ENCODE results near the gene CDH23. TPM values are rescaled to one million over a fixed set of nuclear protein-coding genes. Genes with fewer than 3 reads are reported as not detected.
"Not testable (repeated sequence)": the region's sequence is repeated elsewhere in the genome, so short reads cannot be mapped to it uniquely, and the experiment has no call there.

The CDH23 gene
- total RNA-seq, 8 experiments from 2014 or later, result 1.6 to 81.3 (median 3.3) TPM

DNA sequence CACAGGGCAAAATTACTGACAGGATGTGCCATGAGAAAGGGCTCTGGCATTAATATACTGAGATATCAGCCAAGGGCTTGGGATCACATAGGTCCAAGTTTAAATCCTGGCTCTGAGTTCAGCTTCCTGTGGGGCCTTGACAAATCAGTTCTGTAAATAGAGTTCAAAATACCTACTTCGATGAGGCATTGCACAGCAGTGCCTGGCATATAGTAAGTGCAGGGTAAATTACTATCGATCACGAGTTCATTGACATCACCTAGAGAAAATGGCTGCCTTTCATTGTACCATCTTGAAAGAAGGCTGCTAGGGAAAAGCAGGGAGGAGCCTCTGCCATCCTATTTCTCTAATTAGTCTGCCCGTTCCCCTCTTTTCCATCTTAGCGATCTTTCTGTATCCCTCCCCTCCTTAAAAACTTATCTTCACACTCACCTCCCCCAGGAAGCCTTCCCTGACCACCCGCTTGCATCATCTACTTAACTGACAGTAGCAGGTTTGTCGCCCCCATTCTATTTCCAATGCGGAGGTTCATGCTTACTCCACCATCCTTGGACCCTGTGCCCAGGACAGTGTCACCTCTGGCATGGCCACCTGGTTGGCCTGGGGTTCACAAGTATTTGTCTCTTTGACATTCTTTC lies 198.3 kb downstream of the CDH23 start:
- WGBS, 10 experiments, result 60 to 100% (median 90%) methylated on average over 1 to 7 of the region's 8 CpGs; no CpG with 5 or more reads in 1 of the 10 experiments
- in situ Hi-C loops (cut with MboI; ENCODE audit: low pct_unique_long_range_greater_than_20kb in 2 of 9, low sequenced_read_pairs in 9 of 9, unreplicated experiment in 9 of 9), result no loop called here
- Histone ChIP-seq H3K4me3 (no peak overlapping the region), H3K4me1 (replicated peaks in 1 of 2) (peaks cover 28 to 34% of the 10 kb centered on the region in 2 donors), H3K27ac (no peak overlapping the region)
- no peak for ATAC-seq (replicated peaks in 6 of 8)

DNA sequence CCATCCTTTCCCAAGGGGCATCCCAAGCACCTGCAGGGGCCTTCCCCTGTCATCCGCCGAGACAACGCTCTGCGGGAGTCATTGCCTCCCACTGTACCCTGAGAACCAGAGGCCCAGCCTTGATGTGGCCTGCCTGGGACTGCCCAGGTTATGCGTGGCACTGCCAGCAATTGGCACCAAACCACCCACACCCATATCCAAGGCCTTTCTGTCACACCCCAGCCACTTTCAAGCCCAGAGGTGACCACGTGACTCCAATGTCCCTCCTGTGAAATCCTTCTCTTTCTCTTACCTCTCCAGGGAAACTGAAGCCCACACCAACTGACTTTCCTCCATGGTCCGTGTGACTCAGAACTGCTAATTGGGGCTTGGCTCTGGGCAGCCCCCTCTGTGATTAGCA lies 198.9 kb downstream of the CDH23 start:
- in situ Hi-C loops (cut with MboI; ENCODE audit: low pct_unique_long_range_greater_than_20kb in 2 of 9, low sequenced_read_pairs in 9 of 9, unreplicated experiment in 9 of 9), result no loop called here
- ATAC-seq (replicated peaks in 6 of 8), result no peak
- Histone ChIP-seq H3K4me1 (replicated peaks in 1 of 2) (peaks cover 28 to 32% of the 10 kb centered on the region in 2 donors), H3K4me3 (no peak overlapping the region), H3K27ac (no peak overlapping the region)
- 0 to 100% (median 96%) methylated on average over 1 to 4 of the region's 7 CpGs; no CpG with 5 or more reads in 4 of the 10 experiments for WGBS, 10 experiments

DNA sequence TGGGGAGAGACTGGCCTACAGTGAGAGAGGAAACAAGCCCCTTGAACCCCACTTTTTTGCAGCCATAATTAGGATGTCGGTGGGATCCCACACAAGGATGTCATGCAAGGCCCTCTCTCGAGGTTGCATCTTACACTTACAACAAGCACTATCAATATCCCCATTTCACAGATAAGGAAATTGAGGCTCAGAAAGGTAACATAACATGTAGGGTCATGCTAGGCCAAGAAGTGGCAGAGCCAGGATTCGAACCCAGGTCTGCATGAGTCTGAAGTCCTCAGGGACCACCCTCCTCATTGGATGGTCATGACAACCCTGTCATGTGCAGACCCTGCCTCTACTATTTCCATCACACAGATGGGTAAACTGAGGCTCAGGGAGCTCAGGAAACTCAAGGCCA lies 199.4 kb downstream of the CDH23 start:
- Histone ChIP-seq H3K4me3 (no peak overlapping the region), H3K4me1 (replicated peaks in 1 of 2) (peaks cover 28 to 29% of the 10 kb centered on the region in 2 donors), H3K27ac (no peak overlapping the region)
- no peak for ATAC-seq (replicated peaks in 6 of 8)
- in situ Hi-C loops (cut with MboI; ENCODE audit: low pct_unique_long_range_greater_than_20kb in 2 of 9, low sequenced_read_pairs in 9 of 9, unreplicated experiment in 9 of 9), result no loop called here
- 80 to 100% (median 89%) methylated on average over 1 to 3 of the region's 3 CpGs; no CpG with 5 or more reads in 5 of the 10 experiments for WGBS, 10 experiments

DNA sequence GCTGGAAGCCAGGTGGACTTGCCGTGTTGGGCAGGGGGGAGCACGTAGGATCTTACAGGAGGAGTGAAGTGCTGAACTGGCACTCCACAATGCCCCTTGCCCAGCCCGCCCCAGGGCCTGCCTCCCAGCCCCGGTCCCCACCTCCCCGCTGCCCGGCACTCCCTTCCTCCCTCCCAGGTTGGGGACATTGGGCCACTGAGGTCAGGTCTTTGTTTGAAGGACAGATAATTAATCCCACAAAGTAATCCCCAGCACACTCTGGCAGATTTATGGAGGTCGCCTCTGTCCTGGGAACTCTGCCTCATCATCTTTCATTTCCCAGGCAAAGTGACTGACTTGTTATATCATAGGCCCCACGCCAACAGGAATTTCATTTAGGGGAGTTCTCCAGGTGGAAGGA lies 200.0 kb downstream of the CDH23 start:
- WGBS, 10 experiments, result 90 to 100% (median 93%) methylated on average over 1 to 3 of the region's 8 CpGs; no CpG with 5 or more reads in 7 of the 10 experiments
- in situ Hi-C loops (cut with MboI; ENCODE audit: low pct_unique_long_range_greater_than_20kb in 2 of 9, low sequenced_read_pairs in 9 of 9, unreplicated experiment in 9 of 9), result no loop called here
- Histone ChIP-seq H3K4me3 (no peak overlapping the region), H3K4me1 (replicated peaks in 1 of 2) (peaks cover 28 to 29% of the 10 kb centered on the region in 2 donors), H3K27ac (no peak overlapping the region)
- peak in 4 of 8 experiments; percentile 12 to 50 (median 41) for ATAC-seq (replicated peaks in 6 of 8)

DNA sequence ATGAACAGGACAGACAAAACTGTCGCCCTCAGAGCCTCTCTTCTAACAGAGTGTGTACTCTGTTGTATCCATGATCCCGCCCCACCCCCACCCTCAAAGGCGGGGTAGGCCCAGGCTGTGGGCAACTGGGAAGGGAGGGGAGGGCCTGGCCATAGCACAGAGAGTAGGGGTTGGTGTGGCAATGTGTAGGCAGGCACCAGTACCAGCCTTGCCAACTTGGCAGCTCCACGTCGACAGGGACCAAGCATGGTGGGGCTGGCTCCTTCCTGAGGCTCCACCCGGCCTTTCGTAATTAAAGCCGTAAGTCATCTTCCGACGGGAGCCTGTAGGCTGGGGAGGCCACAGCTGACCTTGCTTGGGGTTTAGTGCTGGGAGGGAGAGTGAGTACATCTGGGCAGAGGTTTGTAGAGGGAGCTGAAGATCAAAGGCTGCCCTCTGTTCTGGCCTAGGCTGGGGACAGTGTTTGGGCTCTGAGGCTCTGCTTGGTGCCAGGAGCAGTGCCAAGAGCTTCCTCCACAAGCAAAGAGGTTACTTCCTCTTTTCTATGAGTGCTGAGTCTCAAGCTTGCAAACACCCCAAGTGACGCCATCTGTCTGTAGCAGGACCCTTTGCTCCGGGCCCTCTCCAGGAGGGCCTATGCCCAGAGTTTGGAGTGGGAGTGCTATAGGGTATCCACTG lies 201.2 kb downstream of the CDH23 start:
- no peak overlapping the region for H3K4me3 ChIP-seq
- peaks cover 31 to 32% of the 10 kb centered on the region in 2 donors for H3K4me1 ChIP-seq (replicated peaks in 1 of 2)
- peak in 7 of 8 experiments; percentile 24 to 54 (median 43) for ATAC-seq (replicated peaks in 6 of 8)
- H3K27ac ChIP-seq, result no peak overlapping the region
- whole genome bisulfite sequencing, 10 experiments, result 13 to 100% (median 86%) methylated on average over 1 to 4 of the region's 12 CpGs; no CpG with 5 or more reads in 4 of the 10 experiments
- in situ Hi-C loops (cut with MboI; ENCODE audit: low pct_unique_long_range_greater_than_20kb in 2 of 9, low sequenced_read_pairs in 9 of 9, unreplicated experiment in 9 of 9), result no loop called here

DNA sequence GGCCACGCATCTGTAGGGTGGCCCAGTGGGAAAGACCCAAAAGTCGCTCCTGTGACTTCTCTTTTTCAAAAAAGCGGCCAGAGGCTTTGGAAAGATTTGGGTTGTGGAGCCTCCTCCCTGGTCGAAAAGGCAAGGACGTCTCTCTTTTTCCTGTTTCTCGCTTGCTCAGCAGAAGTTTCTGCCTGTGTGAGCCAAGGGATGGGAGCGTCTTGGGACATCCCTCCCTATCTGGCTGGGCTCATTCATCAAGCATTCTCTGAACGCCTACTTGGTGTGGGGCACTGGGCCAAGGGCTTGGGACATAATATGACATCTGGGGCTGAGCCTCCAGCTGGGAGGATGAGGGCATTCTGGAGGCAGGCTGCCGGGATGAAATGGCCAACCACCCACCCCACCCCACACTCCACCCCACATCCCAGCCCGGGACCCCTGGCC lies 201.9 kb downstream of the CDH23 start:
- in situ Hi-C loops (cut with MboI; ENCODE audit: low pct_unique_long_range_greater_than_20kb in 2 of 9, low sequenced_read_pairs in 9 of 9, unreplicated experiment in 9 of 9), result no loop called here
- no peak overlapping the region for H3K27ac ChIP-seq
- 0 to 80% (median 60%) methylated on average over 1 to 3 of the region's 10 CpGs; no CpG with 5 or more reads in 4 of the 10 experiments for WGBS, 10 experiments
- ATAC-seq (replicated peaks in 6 of 8), result peak in 7 of 8 experiments; percentile 32 to 81 (median 51)
- peaks cover 37 to 38% of the 10 kb centered on the region in 2 donors for H3K4me1 ChIP-seq (replicated peaks in 1 of 2)
- no peak overlapping the region for H3K4me3 ChIP-seq

DNA sequence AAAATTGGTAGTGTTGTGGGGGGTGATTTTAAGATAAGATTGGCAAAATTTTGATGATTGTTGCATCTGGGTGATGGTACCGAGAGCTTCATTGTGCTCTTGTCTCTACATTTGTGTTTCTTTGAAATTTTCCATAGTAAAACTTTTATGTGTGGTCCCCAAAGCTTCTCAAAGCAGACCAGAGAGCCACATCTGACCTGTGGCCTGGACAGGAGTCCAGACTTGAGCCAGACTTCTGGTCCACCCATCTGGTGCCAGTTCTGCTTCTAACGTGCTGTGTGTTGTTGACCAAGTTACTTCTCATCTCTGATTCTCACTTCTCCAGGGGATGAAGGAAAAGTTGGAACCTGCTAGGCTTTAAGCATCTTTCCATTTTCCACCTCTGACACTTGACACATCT lies 202.8 kb downstream of the CDH23 start:
- no peak overlapping the region for H3K27ac ChIP-seq
- peaks cover 37 to 38% of the 10 kb centered on the region in 2 donors for H3K4me1 ChIP-seq (replicated peaks in 1 of 2)
- WGBS, 10 experiments, result 71 to 100% (median 83%) methylated on average over 1 to 2 of the region's 2 CpGs; no CpG with 5 or more reads in 5 of the 10 experiments
- H3K4me3 ChIP-seq, result no peak overlapping the region
- in situ Hi-C loops (cut with MboI; ENCODE audit: low pct_unique_long_range_greater_than_20kb in 2 of 9, low sequenced_read_pairs in 9 of 9, unreplicated experiment in 9 of 9), result no loop called here
- no peak for ATAC-seq (replicated peaks in 6 of 8)

DNA sequence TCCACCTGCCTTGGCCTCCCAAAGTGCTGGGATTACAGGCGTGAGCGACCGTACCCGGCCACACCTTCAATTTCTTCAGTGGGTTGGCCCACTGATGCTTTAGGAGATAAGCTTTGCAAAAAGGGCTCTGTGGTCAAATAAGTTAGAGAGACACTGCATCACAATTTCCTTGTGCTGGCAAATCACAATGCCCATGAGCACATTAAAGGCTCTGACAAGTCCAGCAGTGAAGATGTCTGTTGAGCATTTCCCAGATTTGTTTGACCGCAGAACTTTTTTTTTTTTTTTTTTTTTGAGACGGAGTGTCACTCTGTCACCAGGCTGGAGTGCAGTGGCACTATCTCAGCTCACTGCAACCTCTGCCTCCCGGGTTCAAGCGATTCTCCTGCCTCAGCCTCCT lies 203.5 kb downstream of the CDH23 start:
- ATAC-seq (replicated peaks in 6 of 8); H3K4me3 ChIP-seq; H3K27ac ChIP-seq: not testable (repeated sequence)
- H3K4me1 ChIP-seq (replicated peaks in 1 of 2), result peaks cover 37 to 38% of the 10 kb centered on the region in 2 donors
- 90 to 100% (median 93%) methylated on average over 2 to 7 of the region's 8 CpGs; no CpG with 5 or more reads in 4 of the 10 experiments for WGBS, 10 experiments
- in situ Hi-C loops (cut with MboI; ENCODE audit: low pct_unique_long_range_greater_than_20kb in 2 of 9, low sequenced_read_pairs in 9 of 9, unreplicated experiment in 9 of 9), result loop anchor here in 4 of 9 experiments (25.0 kb wide), 1 partner anchor 213 kb away; the partner anchor contains the start of gene CDH23 (in 4 of the 4)

DNA sequence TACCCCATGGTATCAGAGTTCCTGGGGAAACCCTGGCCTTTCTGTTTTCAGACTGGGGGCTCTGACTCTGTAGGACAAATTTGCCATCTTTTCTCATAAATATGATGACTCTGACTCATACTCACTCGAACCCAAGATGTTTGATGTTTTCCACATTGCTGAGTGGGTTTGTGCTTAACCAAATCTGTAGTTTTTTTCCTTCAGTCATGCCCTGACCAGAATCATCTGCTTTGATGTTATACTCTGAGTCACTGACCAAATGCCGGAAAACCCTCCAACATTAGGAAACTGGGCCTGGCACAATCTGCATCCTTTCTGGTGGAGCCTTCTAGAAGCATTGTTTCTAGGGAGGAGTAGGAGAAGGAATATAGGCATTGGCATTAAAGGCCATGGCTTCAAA lies 204.1 kb downstream of the CDH23 start:
- peak in 3 of 8 experiments; percentile 29 to 70 (median 50) for ATAC-seq (replicated peaks in 6 of 8)
- 0 to 100% (median 78%) methylated on average over 1 to 2 of the region's 2 CpGs; no CpG with 5 or more reads in 2 of the 10 experiments for WGBS, 10 experiments

DNA sequence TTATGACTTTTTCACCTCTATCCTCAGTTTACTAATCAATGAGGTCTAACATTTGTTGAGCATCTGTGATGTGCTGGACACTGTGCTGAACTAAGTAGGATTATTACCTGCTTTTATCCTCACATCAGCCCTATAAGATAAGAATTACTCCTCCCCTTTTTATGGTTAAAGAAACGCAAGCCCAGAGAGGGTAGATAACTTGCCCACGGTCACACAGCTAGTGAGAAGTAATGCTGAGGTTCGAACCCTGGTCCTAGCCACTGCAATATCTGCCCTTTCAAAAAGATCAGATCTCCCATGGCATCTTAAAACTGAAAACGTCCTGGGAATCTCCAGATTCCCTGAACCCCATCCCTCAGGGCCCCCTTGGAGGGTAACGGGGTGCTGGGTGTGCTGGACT lies 204.6 kb downstream of the CDH23 start:
- ATAC-seq (replicated peaks in 6 of 8), result no peak
- Histone ChIP-seq H3K4me1 (replicated peaks in 1 of 2) (peaks cover 37% of the 10 kb centered on the region in 2 donors), H3K4me3 (no peak overlapping the region), H3K27ac (no peak overlapping the region)
- WGBS, 10 experiments, result 0 to 96% (median 63%) methylated on average over 1 to 4 of the region's 5 CpGs; no CpG with 5 or more reads in 4 of the 10 experiments
- in situ Hi-C loops (cut with MboI; ENCODE audit: low pct_unique_long_range_greater_than_20kb in 2 of 9, low sequenced_read_pairs in 9 of 9, unreplicated experiment in 9 of 9), result loop anchor here in 4 of 9 experiments (25.0 kb wide), 1 partner anchor 214 kb away; the partner anchor contains the start of gene CDH23 (in 4 of the 4)

More for the DNA sequence above, 204.1 kb downstream of the CDH23 start:
- in situ Hi-C loops (cut with MboI; ENCODE audit: low pct_unique_long_range_greater_than_20kb in 2 of 9, low sequenced_read_pairs in 9 of 9, unreplicated experiment in 9 of 9), result loop anchor here in 4 of 9 experiments (25.0 kb wide), 1 partner anchor 214 kb away; the partner anchor contains the start of gene CDH23 (in 4 of the 4)
- no peak overlapping the region for H3K27ac ChIP-seq
- peaks cover 37 to 38% of the 10 kb centered on the region in 2 donors for H3K4me1 ChIP-seq (replicated peaks in 1 of 2)
- no peak overlapping the region for H3K4me3 ChIP-seq

DNA sequence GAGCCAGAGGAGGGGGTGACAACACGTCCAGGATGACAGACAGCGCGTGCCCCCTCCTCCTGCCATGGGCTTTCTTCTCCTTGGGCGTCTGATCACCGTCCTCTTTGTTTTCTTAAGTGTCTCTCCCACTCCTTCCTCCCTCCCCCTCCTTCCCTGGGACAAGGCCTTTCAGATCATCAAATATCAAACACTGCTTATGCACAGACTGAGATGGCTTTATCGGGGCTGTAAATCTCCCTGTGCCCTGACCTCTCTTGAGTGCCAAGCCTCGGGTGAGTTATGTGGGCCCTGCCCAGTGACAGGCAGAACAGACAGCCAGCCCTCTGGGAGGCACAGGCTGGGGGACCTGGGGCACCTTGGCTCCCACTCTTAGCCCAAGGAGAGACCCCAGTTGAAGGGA lies 206.4 kb downstream of the CDH23 start:
- Histone ChIP-seq H3K27ac (peak overlapping the region in 1 of 2 donors; percentile 4), H3K4me3 (no peak overlapping the region), H3K4me1 (replicated peaks in 1 of 2) (peaks cover 18 to 23% of the 10 kb centered on the region in 2 donors)
- 20 to 100% (median 46%) methylated on average over 1 to 7 of the region's 7 CpGs; no CpG with 5 or more reads in 4 of the 10 experiments for WGBS, 10 experiments
- ATAC-seq (replicated peaks in 6 of 8), result peak in 5 of 8 experiments; percentile 29 to 75 (median 52)
- in situ Hi-C loops (cut with MboI; ENCODE audit: low pct_unique_long_range_greater_than_20kb in 2 of 9, low sequenced_read_pairs in 9 of 9, unreplicated experiment in 9 of 9), result loop anchor here in 4 of 9 experiments (25.0 kb wide), 1 partner anchor 216 kb away; the partner anchor contains the start of gene CDH23 (in 4 of the 4)

DNA sequence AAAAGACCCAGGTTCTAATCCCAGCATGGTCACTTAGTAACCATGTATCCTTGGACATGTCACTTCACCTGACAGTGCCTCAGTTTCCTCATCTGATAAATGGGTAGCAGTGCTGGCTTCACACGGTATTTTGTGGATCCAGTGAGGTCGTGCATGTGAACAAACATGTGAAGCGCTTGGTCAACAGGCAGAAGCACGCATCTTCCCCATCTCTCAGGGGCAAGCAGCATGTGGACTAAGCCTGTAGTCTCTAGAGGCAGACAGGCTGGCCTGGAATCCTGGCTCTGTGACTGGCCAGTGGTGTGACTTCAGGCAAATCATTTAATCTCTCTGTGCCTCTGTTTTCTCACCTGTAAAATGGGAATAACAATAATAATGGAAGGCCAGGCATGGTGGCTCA lies 207.0 kb downstream of the CDH23 start:
- ATAC-seq (replicated peaks in 6 of 8), result no peak
- Histone ChIP-seq H3K4me1 (replicated peaks in 1 of 2) (peaks cover 17 to 22% of the 10 kb centered on the region in 2 donors), H3K27ac (no peak overlapping the region), H3K4me3 (no peak overlapping the region)
- WGBS, 10 experiments, result 33 to 90% methylated on average over 1 to 4 of the region's 4 CpGs; no CpG with 5 or more reads in 8 of the 10 experiments
- in situ Hi-C loops (cut with MboI; ENCODE audit: low pct_unique_long_range_greater_than_20kb in 2 of 9, low sequenced_read_pairs in 9 of 9, unreplicated experiment in 9 of 9), result loop anchor here in 4 of 9 experiments (25.0 kb wide), 1 partner anchor 216 kb away; the partner anchor contains the start of gene CDH23 (in 4 of the 4)

All from motor neuron (in vitro differentiated cells).